Common myeloid progenitor, CD34-positive (primary cell): ENCODE data around the gene ILDR1.
"Not testable (repeated sequence)": the region's sequence is repeated elsewhere in the genome, so short reads cannot be mapped to it uniquely, and the experiment has no call there.

Experiments
- CTCF ChIA-PET: fragments of 350-600 bp; sonication (Branson Sonifier 250); formaldehyde crosslinking; loops from one replicate; lab custom pipeline; 2021; ENCODE audit warnings: antibody characterized with exemption; lab: Charles Lee
- POLR2A ChIA-PET: fragments of 350-600 bp; sonication (Branson Sonifier 250); formaldehyde crosslinking; loops from one replicate; lab custom pipeline; 2021; ENCODE audit warnings: antibody characterized with exemption; lab: Charles Lee
- DNase-seq, 3 donors: peaks; one replicate each; pipeline versions ENCODE4 v3.0.0 to v3.0.0-alpha.2; 2013
- H3K27ac ChIP-seq, 2 experiments: 1 replicate in 1 of 2; 2 replicates in 1 of 2; pipeline ENCODE4 v1.7.0; 2013; ENCODE audit warnings: inconsistent platforms in 2 of 2, low read length in 2 of 2, mild to moderate bottlenecking in 2 of 2, low read depth in 1 of 2, moderate library complexity in 1 of 2; ENCODE audit not compliant: severe bottlenecking in 2 of 2, insufficient read depth in 1 of 2, poor library complexity in 1 of 2
- H3K27me3 ChIP-seq, 5 experiments: replicated peaks in 2 of 5; 1 replicate in 3 of 5; 2 replicates in 2 of 5; pipeline versions ENCODE4 v1.6.1 to v1.7.0; 2013; ENCODE audit warnings: low read length in 4 of 5, mild to moderate bottlenecking in 2 of 5, moderate library complexity in 2 of 5, inconsistent platforms in 1 of 5; ENCODE audit not compliant: insufficient read depth in 5 of 5, control insufficient read depth in 4 of 5
- H3K36me3 ChIP-seq, 4 experiments: 1 replicate in 2 of 4; 2 replicates in 2 of 4; pipeline versions ENCODE4 v1.6.1 to v1.7.0; 2013; ENCODE audit warnings: low read length in 3 of 4, control low read depth in 1 of 4, mild to moderate bottlenecking in 1 of 4; ENCODE audit not compliant: control insufficient read depth in 4 of 4, insufficient read depth in 4 of 4
- H3K4me1 ChIP-seq, 4 experiments: 1 replicate in 3 of 4; 2 replicates in 1 of 4; pipeline versions ENCODE4 v1.6.1 to v1.7.1; 2013; ENCODE audit warnings: low read length in 3 of 4, mild to moderate bottlenecking in 3 of 4, control low read depth in 1 of 4, inconsistent platforms in 1 of 4, moderate library complexity in 1 of 4; ENCODE audit not compliant: control insufficient read depth in 4 of 4, insufficient read depth in 4 of 4; ENCODE audit errors: control extremely low read depth in 1 of 4
- H3K4me3 ChIP-seq, 7 experiments: 1 replicate in 4 of 7; 2 replicates in 3 of 7; pipeline versions ENCODE4 v1.5.1 to v1.7.0; 2013; ENCODE audit warnings: mild to moderate bottlenecking in 7 of 7, low read length in 6 of 7, moderate library complexity in 6 of 7, inconsistent platforms in 2 of 7, low read depth in 2 of 7, control low read depth in 1 of 7; ENCODE audit not compliant: insufficient read depth in 4 of 7, control insufficient read depth in 1 of 7; ENCODE audit errors: extremely low read depth in 1 of 7
- H3K9me3 ChIP-seq, 5 experiments: 1 replicate in 4 of 5; 2 replicates in 1 of 5; pipeline versions ENCODE4 v1.6.1 to v1.7.1; 2013; ENCODE audit warnings: low read length in 4 of 5, mild to moderate bottlenecking in 2 of 5, inconsistent platforms in 1 of 5, low read depth in 1 of 5, moderate library complexity in 1 of 5; ENCODE audit not compliant: control insufficient read depth in 4 of 5, insufficient read depth in 2 of 5; ENCODE audit errors: control extremely low read depth in 1 of 5
- WGBS: methylation state at CpG from one replicate; pipeline ENCODE4 v1.1.5; 2013; ENCODE audit not compliant: insufficient coverage; 5-methylcytosine and 5-hydroxymethylcytosine counted together

Gene ILDR1

DNA sequence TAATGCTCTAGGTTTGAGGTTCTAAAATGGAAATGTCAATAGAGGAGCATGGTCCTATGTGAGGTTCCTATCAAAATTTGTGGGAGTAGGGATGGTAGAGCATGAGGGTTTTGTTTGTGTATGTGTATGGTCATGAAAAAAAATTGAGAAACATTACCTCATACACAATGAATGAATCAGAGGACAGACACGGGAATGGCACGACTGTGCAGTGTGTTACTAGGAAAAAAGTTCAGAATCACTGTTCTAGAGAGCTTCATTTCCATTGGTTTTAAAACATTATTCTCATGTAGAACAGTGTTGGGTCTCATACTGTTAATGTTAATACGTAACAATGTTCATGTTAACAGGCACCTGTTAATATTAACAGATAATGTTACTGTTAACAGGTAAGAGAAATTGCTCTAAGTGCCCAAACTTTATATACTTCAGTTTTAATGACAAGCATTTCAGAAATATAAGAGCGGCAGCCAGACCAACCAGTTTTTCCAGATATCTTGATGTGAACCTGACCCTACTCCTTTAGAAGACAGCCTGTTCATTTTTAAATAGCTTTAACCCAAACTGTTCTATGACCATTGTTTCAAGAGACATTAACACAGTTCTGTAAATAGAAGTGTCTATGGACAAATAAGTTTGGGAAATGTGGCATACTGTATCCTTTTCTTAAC is 79.8 kb downstream of the ILDR1 start:
- POLR2A ChIA-PET, result no interaction called here
- Histone ChIP-seq H3K4me3 (no peak overlapping the region), H3K4me1 (no peaks in the 10 kb centered on the region), H3K36me3 (peaks cover 18 to 64% (median 29%) of the 10 kb centered on the region in 4 experiments), H3K27me3 (no peaks in the 10 kb centered on the region), H3K27ac (no peak overlapping the region), H3K9me3 (no peaks in the 10 kb centered on the region)
- no peak for DNase-seq
- CTCF ChIA-PET, result interaction anchor here (1.0 kb wide), 1 partner anchor 13 kb away, joined by 3 read pairs; no protein-coding TSS in a partner anchor
- 100% methylated on average over 1 of the region's 4 CpGs for WGBS

GRCh38 chr3:121941592-121941991 is 80.5 kb downstream of the ILDR1 start:
- Histone ChIP-seq H3K27me3 (no peaks in the 10 kb centered on the region), H3K9me3 (no peaks in the 10 kb centered on the region), H3K36me3 (peaks cover 18 to 62% (median 29%) of the 10 kb centered on the region in 4 experiments), H3K4me1 (no peaks in the 10 kb centered on the region), H3K27ac (no peak overlapping the region), H3K4me3 (no peak overlapping the region)
- no peak for DNase-seq
- ChIA-PET CTCF (no interaction called here), POLR2A (no interaction called here)
- whole genome bisulfite sequencing, result no CpG with 5 or more reads among the region's 1 CpG

DNA sequence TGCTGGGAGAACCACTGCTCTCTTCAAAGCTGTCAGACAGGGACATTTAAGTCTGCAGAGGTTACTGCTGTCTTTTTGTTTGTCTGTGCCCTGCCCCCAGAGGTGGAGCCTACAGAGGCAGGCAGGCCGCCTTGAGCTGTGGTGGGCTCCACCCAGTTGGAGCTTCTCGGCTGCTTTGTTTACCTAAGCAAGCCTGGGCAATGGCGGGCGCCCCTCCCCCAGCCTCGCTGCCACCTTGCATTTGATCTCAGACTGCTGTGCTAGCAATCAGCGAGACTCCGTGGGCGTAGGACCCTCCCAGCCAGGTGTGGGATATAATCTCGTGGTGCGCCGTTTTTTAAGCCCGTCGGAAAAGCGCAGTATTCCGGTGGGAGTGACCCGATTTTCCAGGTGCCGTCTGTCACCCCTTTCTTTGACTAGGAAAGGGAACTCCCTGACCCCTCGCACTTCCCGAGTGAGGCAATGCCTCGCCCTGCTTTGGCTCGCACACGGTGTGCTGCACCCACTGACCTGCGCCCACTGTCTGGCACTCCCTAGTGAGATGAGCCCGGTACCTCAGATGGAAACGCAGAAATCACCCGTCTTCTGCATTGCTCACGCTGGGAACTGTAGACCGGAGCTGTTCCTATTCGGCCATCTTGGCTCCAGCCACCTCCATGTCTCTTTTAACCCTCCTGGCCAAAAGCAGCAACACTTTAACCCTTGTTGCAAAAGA is 83.7 kb downstream of the ILDR1 start:
- CTCF ChIA-PET, result not testable (repeated sequence)
- 97% methylated on average over 21 of the region's 29 CpGs for WGBS

More for the DNA sequence above, 83.7 kb downstream of the ILDR1 start:
- DNase-seq, H3K4me1 ChIP-seq, H3K27ac ChIP-seq, H3K27me3 ChIP-seq, H3K4me3 ChIP-seq, H3K9me3 ChIP-seq, POLR2A ChIA-PET: not testable (repeated sequence)
- peaks cover 8 to 43% (median 24%) of the 10 kb centered on the region in 4 experiments for H3K36me3 ChIP-seq
